GM06990 (cell line): Measurements from ENCODE around the gene APOA1.

Source experiments
- DNase-seq: peaks from one replicate; pipeline ENCODE4 v3.0.0-alpha.2; 2011; ENCODE audit not compliant: insufficient read length; ENCODE audit errors: extremely low read depth
- H3K27me3 ChIP-seq: replicated peaks from 2 replicates; pipeline ENCODE4 v1.6.0; 2011; ENCODE audit warnings: low read length; ENCODE audit not compliant: control insufficient read depth, insufficient read depth
- H3K36me3 ChIP-seq: 2 replicates; pipeline ENCODE4 v1.5.1; 2011; ENCODE audit warnings: low read length; ENCODE audit not compliant: control insufficient read depth, insufficient read depth
- H3K4me3 ChIP-seq: replicated peaks from 2 replicates; pipeline ENCODE4 v1.5.1; 2011; ENCODE audit warnings: low read depth, mild to moderate bottlenecking, control low read depth, low read length
- TF ChIP-seq, protein P1 (sequence below): IDR thresholded peaks from 2 replicates; pipeline ENCODE4 v1.5.1; 2011; ENCODE audit warnings: low read length, control low read depth, mild to moderate bottlenecking, inconsistent platforms; ENCODE audit not compliant: insufficient read depth, poor library complexity, severe bottlenecking

Gene APOA1

GRCh38 chr11:116862951-116863350 is 25.5 kb upstream of the APOA1 start:
- Histone ChIP-seq H3K27me3 (no peaks in the 10 kb centered on the region), H3K4me3 (no peak overlapping the region), H3K36me3 (peaks cover 24% of the 10 kb centered on the region)
- TF ChIP-seq, protein P1, sequence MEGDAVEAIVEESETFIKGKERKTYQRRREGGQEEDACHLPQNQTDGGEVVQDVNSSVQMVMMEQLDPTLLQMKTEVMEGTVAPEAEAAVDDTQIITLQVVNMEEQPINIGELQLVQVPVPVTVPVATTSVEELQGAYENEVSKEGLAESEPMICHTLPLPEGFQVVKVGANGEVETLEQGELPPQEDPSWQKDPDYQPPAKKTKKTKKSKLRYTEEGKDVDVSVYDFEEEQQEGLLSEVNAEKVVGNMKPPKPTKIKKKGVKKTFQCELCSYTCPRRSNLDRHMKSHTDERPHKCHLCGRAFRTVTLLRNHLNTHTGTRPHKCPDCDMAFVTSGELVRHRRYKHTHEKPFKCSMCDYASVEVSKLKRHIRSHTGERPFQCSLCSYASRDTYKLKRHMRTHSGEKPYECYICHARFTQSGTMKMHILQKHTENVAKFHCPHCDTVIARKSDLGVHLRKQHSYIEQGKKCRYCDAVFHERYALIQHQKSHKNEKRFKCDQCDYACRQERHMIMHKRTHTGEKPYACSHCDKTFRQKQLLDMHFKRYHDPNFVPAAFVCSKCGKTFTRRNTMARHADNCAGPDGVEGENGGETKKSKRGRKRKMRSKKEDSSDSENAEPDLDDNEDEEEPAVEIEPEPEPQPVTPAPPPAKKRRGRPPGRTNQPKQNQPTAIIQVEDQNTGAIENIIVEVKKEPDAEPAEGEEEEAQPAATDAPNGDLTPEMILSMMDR = no peak
- no peak for DNase-seq

DNA sequence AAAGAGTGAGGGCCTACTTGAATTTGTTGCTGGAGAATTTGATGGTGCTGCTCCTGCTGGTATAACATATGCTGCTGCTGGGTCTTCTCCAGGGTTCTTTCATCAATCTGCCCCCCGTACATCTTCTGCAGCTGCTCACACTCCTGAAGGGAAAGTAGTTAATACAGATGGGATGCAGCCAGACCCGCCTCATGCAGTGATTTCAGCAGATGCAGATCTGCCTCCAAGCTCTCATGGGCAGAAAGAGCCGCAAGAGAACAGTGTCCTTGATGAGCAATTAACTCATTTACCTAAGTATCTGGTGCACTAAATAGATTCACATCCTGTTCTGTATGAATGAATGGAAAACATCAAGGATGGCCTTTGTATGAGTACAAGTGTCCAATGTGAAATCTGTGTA is 24.8 kb upstream of the APOA1 start:
- TF ChIP-seq, protein P1 = no peak
- H3K36me3 ChIP-seq = peaks cover 21% of the 10 kb centered on the region
- no peak for DNase-seq
- H3K4me3 ChIP-seq = no peak overlapping the region
- H3K27me3 ChIP-seq = no peaks in the 10 kb centered on the region

- TF ChIP-seq, protein P1 = no peak
- H3K4me3 ChIP-seq = no peak overlapping the region
- peaks cover 21% of the 10 kb centered on the region for H3K36me3 ChIP-seq
- no peak for DNase-seq
- no peaks in the 10 kb centered on the region for H3K27me3 ChIP-seq
These were observed 24.1 kb upstream of the APOA1 start for GRCh38 chr11:116861539-116861938.

GRCh38 chr11:116860303-116860702 is 22.9 kb upstream of the APOA1 start:
- H3K4me3 ChIP-seq = no peak overlapping the region
- H3K36me3 ChIP-seq = peaks cover 21% of the 10 kb centered on the region
- no peak for DNase-seq
- H3K27me3 ChIP-seq = no peaks in the 10 kb centered on the region
- TF ChIP-seq, protein P1 = no peak

- Histone ChIP-seq H3K4me3 (no peak overlapping the region), H3K27me3 (no peaks in the 10 kb centered on the region), H3K36me3 (peaks cover 21% of the 10 kb centered on the region)
- TF ChIP-seq, protein P1 = no peak
- DNase-seq = no peak
These were observed 21.8 kb upstream of the APOA1 start for GRCh38 chr11:116859175-116859574.

- peaks cover 16% of the 10 kb centered on the region for H3K36me3 ChIP-seq
- no peaks in the 10 kb centered on the region for H3K27me3 ChIP-seq
- DNase-seq = no peak
- TF ChIP-seq, protein P1 = no peak
- no peak overlapping the region for H3K4me3 ChIP-seq
These were observed 20.5 kb upstream of the APOA1 start for GRCh38 chr11:116857936-116858335.
